Measurements from ENCODE around the gene VWA1. TPM values are rescaled to one million over a fixed set of nuclear protein-coding genes. Genes with fewer than 3 reads are reported as not detected.
A peak's percentile ranks its signal among the peaks of the same experiment; 100 is the strongest.

Gene VWA1
- total and polyA plus RNA-seq, 4 donors: 18.3 to 81.3 (median 32.2) TPM

- WGBS: 65% methylated on average over 31 of the region's 31 CpGs
- no peak for DNase-seq (ENCODE audit: low spot score)
- Histone ChIP-seq H3K27me3 (ENCODE audit: control insufficient read depth in 4 of 4, insufficient read depth in 4 of 4, low read length in 3 of 4) (no peaks in the 10 kb centered on the region), H3K4me1 (ENCODE audit: control insufficient read depth in 4 of 4, insufficient read depth in 4 of 4, low read length in 3 of 4) (peaks cover 32 to 79% (median 61%) of the 10 kb centered on the region in 4 donors), H3K9me3 (ENCODE audit: control insufficient read depth in 4 of 4, low read length in 3 of 4) (no peaks in the 10 kb centered on the region), H3K9ac (ENCODE audit: low read depth in 1 of 2, low read length in 2 of 2) (no peak overlapping the region), H3K27ac (ENCODE audit: low read depth in 1 of 2, low read length in 2 of 2) (peak overlapping the region; percentile 38 to 62), H3K36me3 (ENCODE audit: control insufficient read depth in 4 of 4, insufficient read depth in 3 of 4, low read depth in 1 of 4, low read length in 3 of 4) (peaks cover 0 to 3% (median 0%) of the 10 kb centered on the region in 4 donors), H3K4me3 (ENCODE audit: low read depth in 1 of 3, low read length in 3 of 3) (peak overlapping the region; percentile 31 to 82 (median 75))
- no peak for TF ChIP-seq ATF3 (IDR thresholded peaks at IDR 0.05)
- TF ChIP-seq TAF1 (conservative IDR thresholded peaks at IDR 0.05): no peak
- TF ChIP-seq NR2F2 (IDR thresholded peaks at IDR 0.05): no peak
- TF ChIP-seq REST (IDR thresholded peaks at IDR 0.05): no peak
- TF ChIP-seq MAX (IDR thresholded peaks at IDR 0.05): no peak
- TF ChIP-seq JUND (IDR thresholded peaks at IDR 0.05): no peak
- TF ChIP-seq EGR1 (IDR thresholded peaks at IDR 0.05; ENCODE audit: low read depth in 2 of 2): no peak
- no peak for TF ChIP-seq SP1 (IDR thresholded peaks at IDR 0.05)
- no peak for TF ChIP-seq RAD21 (IDR thresholded peaks at IDR 0.05)
- no peak for TF ChIP-seq CTCF (IDR thresholded peaks at IDR 0.05; ENCODE audit: low read depth, low read length, missing input control)
- TF ChIP-seq HNF4G (IDR thresholded peaks at IDR 0.05): no peak
- peak in 1 of 2 donors; percentile 38 for TF ChIP-seq RXRA (IDR thresholded peaks at IDR 0.05)
- no peak for TF ChIP-seq FOXA2 (IDR thresholded peaks at IDR 0.05)
- TF ChIP-seq GABPA (IDR thresholded peaks at IDR 0.05 in 1 of 2, conservative IDR thresholded peaks at IDR 0.05 in 1 of 2): peak in 1 of 2 donors; percentile 18
- no peak for TF ChIP-seq ZBTB33 (IDR thresholded peaks at IDR 0.05)
- no peak for TF ChIP-seq YY1 (IDR thresholded peaks at IDR 0.05)
- peak in 1 of 2 donors; percentile 25 for TF ChIP-seq HNF4A (conservative IDR thresholded peaks at IDR 0.05)
- no peak for TF ChIP-seq FOXA1 (IDR thresholded peaks at IDR 0.05)
Observed at GRCh38 chr1:1437033-1437903, 1.8 kb downstream of the VWA1 start.

Measured in liver (tissue), 9 donors.